ENCODE measurements around the gene TMEM232. TPM values are rescaled to one million over a fixed set of nuclear protein-coding genes. Genes with fewer than 3 reads are reported as not detected.
"Not testable (repeated sequence)": the region's sequence is repeated elsewhere in the genome, so short reads cannot be mapped to it uniquely, and the experiment has no call there.

TMEM232 gene
- total and polyA plus RNA-seq, 7 experiments from 2014 or later = 0.43 to 3.0 (median 1.8) TPM

DNA sequence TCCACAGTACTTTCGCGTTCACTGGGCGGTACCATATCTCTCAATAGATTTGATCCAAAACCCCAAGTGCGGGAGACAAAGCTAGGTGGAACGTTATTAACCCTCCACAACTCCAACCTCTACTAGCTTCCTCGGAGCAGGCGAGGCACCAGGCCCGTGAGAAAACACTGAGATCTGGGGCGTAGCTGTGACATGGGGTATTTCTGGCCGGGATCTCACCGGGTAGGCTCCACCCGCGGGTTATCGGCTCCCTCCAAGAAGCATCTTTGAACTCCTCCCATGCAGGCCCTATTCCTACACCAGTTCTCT is 12.0 kb upstream of the TMEM232 start:
- intact Hi-C loops (cut with micrococcal nuclease) = loop anchor here (1.0 to 10.0 kb wide), 18 partner anchors 12 to 1990 kb away; partner anchors contain the start of genes NREP (in 2 of the 2), STARD4 (in 2 of the 2), TMEM232 (in 2 of the 2) and MAN2A1 (in 1 of the 2)

DNA sequence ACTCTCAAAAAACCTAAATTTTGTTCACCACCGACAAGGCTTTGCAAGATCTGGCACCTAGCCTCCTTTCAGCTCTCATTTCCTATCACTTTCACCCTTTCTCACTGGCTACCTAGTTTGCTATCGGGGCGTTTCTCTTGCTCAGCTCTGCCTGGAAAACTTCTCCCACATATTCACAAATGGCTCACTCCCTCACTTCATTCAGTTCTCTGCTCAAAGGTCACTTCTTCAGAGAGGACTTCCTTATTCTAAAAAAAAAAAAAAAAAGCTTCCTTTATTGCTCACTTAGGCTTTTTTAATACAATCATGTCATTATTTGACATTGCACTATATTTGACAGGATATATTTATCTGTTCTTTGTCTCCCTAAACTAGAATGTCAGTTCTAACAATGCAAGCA is 10.3 kb upstream of the TMEM232 start:
- no peaks in the 10 kb centered on the region for H3K27me3 ChIP-seq (ENCODE audit: control insufficient read depth in 2 of 2, insufficient read depth in 2 of 2, low read length in 2 of 2)
- H3K27ac ChIP-seq (ENCODE audit: low read depth, low read length) = no peak overlapping the region
- peaks cover 11 to 38% (median 28%) of the 10 kb centered on the region in 7 donors for H3K4me1 Mint-ChIP-seq
- peak overlapping the region in 1 of 10 donors; percentile 3 for H3K4me3 Mint-ChIP-seq
- peaks cover 0 to 5% (median 0%) of the 10 kb centered on the region in 11 donors for H3K9me3 Mint-ChIP-seq
- peaks cover 10 to 30% (median 20%) of the 10 kb centered on the region in 5 donors for H3K27me3 Mint-ChIP-seq
- ChIA-PET POLR2A (no interaction called here), CTCF (no interaction called here)
- no peak for ATAC-seq
- H3K9me3 ChIP-seq (ENCODE audit: control insufficient read depth in 2 of 3, low read length in 3 of 3) = no peaks in the 10 kb centered on the region
- peaks cover 0 to 9% (median 3%) of the 10 kb centered on the region in 5 donors for H3K36me3 Mint-ChIP-seq
- peaks cover 4 to 15% of the 10 kb centered on the region in 2 donors for H3K4me1 ChIP-seq (ENCODE audit: control insufficient read depth in 2 of 2, insufficient read depth in 2 of 2, low read length in 2 of 2)
- intact Hi-C loops (cut with micrococcal nuclease) = loop anchor here (5.0 to 10.0 kb wide), 9 partner anchors 491 to 1971 kb away; partner anchors contain the start of genes NREP (in 2 of the 2) and STARD4 (in 2 of the 2)
- no peak overlapping the region for H3K4me3 ChIP-seq (ENCODE audit: low read length)
- no peak overlapping the region for H3K27ac Mint-ChIP-seq
- peaks cover 0 to 5% (median 0%) of the 10 kb centered on the region in 3 experiments for H3K36me3 ChIP-seq (ENCODE audit: control insufficient read depth in 2 of 3, insufficient read depth in 3 of 3, low read length in 3 of 3)
- no peak for DNase-seq

More for the DNA sequence above, 12.0 kb upstream of the TMEM232 start:
- ChIA-PET POLR2A (interaction anchor here (1.3 to 1.8 kb wide), 2 partner anchors 12 to 354 kb away, joined by 4 to 7 read pairs; partner anchors contain the start of genes TMEM232 and WDR36), CTCF (interaction anchor here (0.9 kb wide), 1 partner anchor 16 kb away, joined by 3 read pairs; no protein-coding TSS in a partner anchor)
- peaks cover 4 to 15% of the 10 kb centered on the region in 2 donors for H3K4me1 ChIP-seq (ENCODE audit: control insufficient read depth in 2 of 2, insufficient read depth in 2 of 2, low read length in 2 of 2)
- Mint-ChIP-seq H3K4me1 (peaks cover 14 to 45% (median 34%) of the 10 kb centered on the region in 7 donors), H3K9me3 (peaks cover 0 to 2% (median 0%) of the 10 kb centered on the region in 11 donors), H3K27ac (peak overlapping the region; percentile 91 to 100 (median 96)), H3K27me3 (peaks cover 6 to 22% (median 6%) of the 10 kb centered on the region in 5 donors), H3K36me3 (peaks cover 0 to 5% (median 0%) of the 10 kb centered on the region in 5 donors), H3K4me3 (peak overlapping the region; percentile 90 to 100 (median 96))
- peaks cover 0 to 5% (median 0%) of the 10 kb centered on the region in 3 experiments for H3K36me3 ChIP-seq (ENCODE audit: control insufficient read depth in 2 of 3, insufficient read depth in 3 of 3, low read length in 3 of 3)
- H3K9me3 ChIP-seq (ENCODE audit: control insufficient read depth in 2 of 3, low read length in 3 of 3) = no peaks in the 10 kb centered on the region
- DNase-seq (peak in 1 of 9 donors; percentile 74), ATAC-seq (peak; percentile 85)
- peak overlapping the region; percentile 96 for H3K4me3 ChIP-seq (ENCODE audit: low read length)
- H3K27ac ChIP-seq (ENCODE audit: low read depth, low read length) = peak overlapping the region; percentile 86
- H3K27me3 ChIP-seq (ENCODE audit: control insufficient read depth in 2 of 2, insufficient read depth in 2 of 2, low read length in 2 of 2) = no peaks in the 10 kb centered on the region

DNA sequence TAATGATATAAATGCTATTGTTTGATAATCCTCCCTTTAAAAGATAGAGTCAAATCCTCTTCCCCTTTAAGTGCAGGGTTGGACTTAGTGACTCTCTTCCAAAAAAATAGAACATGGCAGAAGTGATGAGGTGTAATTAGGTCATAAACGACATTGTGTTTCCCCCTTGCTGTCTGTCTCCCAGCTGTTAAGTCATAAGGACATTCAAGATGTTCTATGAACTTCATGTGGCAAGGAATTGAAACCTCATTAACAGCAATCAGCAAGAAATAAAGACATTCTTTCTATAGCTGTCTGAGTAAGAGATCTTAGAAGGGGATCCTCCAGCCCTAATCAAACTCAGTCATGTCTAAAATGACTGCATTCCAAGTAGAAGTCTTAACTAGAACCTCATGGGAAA is 9.1 kb upstream of the TMEM232 start:
- Histone ChIP-seq H3K27ac (ENCODE audit: low read depth, low read length) (no peak overlapping the region), H3K36me3 (ENCODE audit: control insufficient read depth in 2 of 3, insufficient read depth in 3 of 3, low read length in 3 of 3) (peaks cover 0 to 5% (median 0%) of the 10 kb centered on the region in 3 experiments), H3K4me3 (ENCODE audit: low read length) (no peak overlapping the region), H3K4me1 (ENCODE audit: control insufficient read depth in 2 of 2, insufficient read depth in 2 of 2, low read length in 2 of 2) (peaks cover 4 to 15% of the 10 kb centered on the region in 2 donors), H3K27me3 (ENCODE audit: control insufficient read depth in 2 of 2, insufficient read depth in 2 of 2, low read length in 2 of 2) (no peaks in the 10 kb centered on the region), H3K9me3 (ENCODE audit: control insufficient read depth in 2 of 3, low read length in 3 of 3) (no peaks in the 10 kb centered on the region)
- peaks cover 0 to 5% (median 0%) of the 10 kb centered on the region in 11 donors for H3K9me3 Mint-ChIP-seq
- peaks cover 0 to 10% (median 3%) of the 10 kb centered on the region in 5 donors for H3K36me3 Mint-ChIP-seq
- no peak overlapping the region for H3K27ac Mint-ChIP-seq
- H3K27me3 Mint-ChIP-seq = peaks cover 10 to 32% (median 21%) of the 10 kb centered on the region in 5 donors
- ATAC-seq (no peak), DNase-seq (no peak)
- POLR2A ChIA-PET = no interaction called here
- H3K4me3 Mint-ChIP-seq = no peak overlapping the region
- CTCF ChIA-PET = interaction anchor here (0.6 kb wide), 1 partner anchor 1103 kb away, joined by 3 read pairs; no protein-coding TSS in a partner anchor
- peaks cover 9 to 26% (median 20%) of the 10 kb centered on the region in 7 donors for H3K4me1 Mint-ChIP-seq
- intact Hi-C loops (cut with micrococcal nuclease) = loop anchor here (5.0 to 10.0 kb wide), 9 partner anchors 492 to 1972 kb away; partner anchors contain the start of genes NREP (in 2 of the 2) and STARD4 (in 2 of the 2)

DNA sequence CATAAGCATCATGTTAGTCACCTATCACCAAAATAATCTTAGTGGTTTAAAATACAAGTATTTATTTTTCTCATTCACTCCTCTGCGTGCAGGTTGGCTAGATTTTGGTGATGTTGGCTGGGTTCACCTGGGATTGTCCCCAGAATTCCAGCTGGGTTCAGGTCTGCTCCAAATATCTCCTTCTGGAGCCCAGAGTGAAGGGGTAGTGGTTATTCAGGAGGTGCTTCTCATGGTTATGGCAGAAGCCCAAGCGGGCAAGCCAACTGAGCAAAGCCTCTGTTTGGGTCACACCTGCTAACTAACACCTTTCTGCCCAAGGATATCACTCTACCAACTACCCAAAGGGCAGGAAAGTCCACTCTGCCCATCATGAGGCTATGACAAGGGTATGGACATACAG is 7.6 kb upstream of the TMEM232 start:
- no peak overlapping the region for H3K27ac Mint-ChIP-seq
- Histone ChIP-seq H3K4me3 (ENCODE audit: low read length) (no peak overlapping the region), H3K9me3 (ENCODE audit: control insufficient read depth in 2 of 3, low read length in 3 of 3) (no peaks in the 10 kb centered on the region), H3K27me3 (ENCODE audit: control insufficient read depth in 2 of 2, insufficient read depth in 2 of 2, low read length in 2 of 2) (no peaks in the 10 kb centered on the region), H3K36me3 (ENCODE audit: control insufficient read depth in 2 of 3, insufficient read depth in 3 of 3, low read length in 3 of 3) (peaks cover 0 to 2% (median 0%) of the 10 kb centered on the region in 3 experiments), H3K4me1 (ENCODE audit: control insufficient read depth in 2 of 2, insufficient read depth in 2 of 2, low read length in 2 of 2) (peaks cover 0 to 5% of the 10 kb centered on the region in 2 donors), H3K27ac (ENCODE audit: low read depth, low read length) (no peak overlapping the region)
- H3K9me3 Mint-ChIP-seq = peaks cover 0 to 5% (median 0%) of the 10 kb centered on the region in 11 donors
- DNase-seq = no peak
- intact Hi-C loops (cut with micrococcal nuclease) = loop anchor here in 1 of 2 donors (10.0 kb wide), 2 partner anchors 501 to 879 kb away; no protein-coding TSS in a partner anchor
- no peak for ATAC-seq
- H3K4me1 Mint-ChIP-seq = peaks cover 0 to 13% (median 11%) of the 10 kb centered on the region in 7 donors
- H3K27me3 Mint-ChIP-seq = peaks cover 10 to 32% (median 21%) of the 10 kb centered on the region in 5 donors
- peaks cover 0 to 10% (median 0%) of the 10 kb centered on the region in 5 donors for H3K36me3 Mint-ChIP-seq
- no peak overlapping the region for H3K4me3 Mint-ChIP-seq
- POLR2A ChIA-PET = no interaction called here
- CTCF ChIA-PET = no interaction called here

DNA sequence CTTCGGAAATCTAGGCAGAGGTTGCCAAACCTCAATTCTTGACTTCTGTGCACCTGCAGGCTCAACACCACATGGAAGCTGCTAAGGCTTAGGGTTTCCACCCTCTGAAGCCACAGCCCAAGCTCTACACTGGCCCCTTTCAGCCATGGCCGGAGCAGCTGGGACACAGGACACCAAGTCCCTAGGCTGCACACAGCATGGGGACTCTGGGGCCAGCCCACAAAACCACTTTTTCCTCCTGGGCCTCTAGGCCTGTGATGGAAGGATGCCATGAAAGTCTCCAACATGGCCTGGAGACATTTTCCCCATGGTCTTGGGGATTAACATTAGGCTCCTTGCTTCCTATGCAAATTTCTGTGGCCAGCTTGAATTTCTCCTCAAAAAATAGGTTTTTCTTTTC is 5.0 kb upstream of the TMEM232 start:
- H3K27me3 ChIP-seq (ENCODE audit: control insufficient read depth in 2 of 2, insufficient read depth in 2 of 2, low read length in 2 of 2); H3K36me3 Mint-ChIP-seq; H3K4me1 Mint-ChIP-seq; H3K27ac ChIP-seq (ENCODE audit: low read depth, low read length); H3K9me3 ChIP-seq (ENCODE audit: control insufficient read depth in 2 of 3, low read length in 3 of 3); H3K9me3 Mint-ChIP-seq; DNase-seq; CTCF ChIA-PET; H3K4me3 ChIP-seq (ENCODE audit: low read length); POLR2A ChIA-PET; H3K4me3 Mint-ChIP-seq; H3K27ac Mint-ChIP-seq; ATAC-seq; H3K4me1 ChIP-seq (ENCODE audit: control insufficient read depth in 2 of 2, insufficient read depth in 2 of 2, low read length in 2 of 2); H3K36me3 ChIP-seq (ENCODE audit: control insufficient read depth in 2 of 3, insufficient read depth in 3 of 3, low read length in 3 of 3): not testable (repeated sequence)
- H3K27me3 Mint-ChIP-seq = peaks cover 5 to 28% (median 16%) of the 10 kb centered on the region in 5 donors
- intact Hi-C loops (cut with micrococcal nuclease) = loop anchor here in 1 of 2 donors (10.0 kb wide), 2 partner anchors 503 to 877 kb away; no protein-coding TSS in a partner anchor

DNA sequence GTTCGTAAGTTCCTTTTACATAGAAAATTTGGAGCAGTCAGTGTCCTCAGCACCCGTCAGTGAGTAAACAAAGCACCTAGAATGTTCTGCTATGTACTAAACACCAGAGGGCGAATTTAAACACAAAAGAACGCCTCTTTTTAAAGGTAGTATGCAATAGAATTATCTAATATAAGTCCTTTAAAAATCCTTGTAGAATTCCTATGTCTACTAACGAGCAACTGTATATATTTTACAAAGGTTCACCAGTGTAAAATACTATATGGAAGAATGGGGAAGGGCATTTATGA is 499 bp upstream of the TMEM232 start:
- ATAC-seq = peak; percentile 74
- Mint-ChIP-seq H3K27ac (peak overlapping the region in 6 of 9 donors; percentile 31 to 79 (median 68)), H3K4me3 (peak overlapping the region; percentile 73 to 97 (median 86)), H3K27me3 (peaks cover 0 to 6% (median 3%) of the 10 kb centered on the region in 5 donors), H3K9me3 (no peaks in the 10 kb centered on the region), H3K36me3 (peaks cover 0 to 2% (median 0%) of the 10 kb centered on the region in 5 donors), H3K4me1 (peaks cover 0 to 8% (median 0%) of the 10 kb centered on the region in 7 donors)
- no peak for DNase-seq
- POLR2A ChIA-PET = interaction anchor here (1.6 kb wide), 1 partner anchor 11 kb away, joined by 7 read pairs; the partner anchor contains the start of gene SLC25A46
- Histone ChIP-seq H3K4me1 (ENCODE audit: control insufficient read depth in 2 of 2, insufficient read depth in 2 of 2, low read length in 2 of 2) (no peaks in the 10 kb centered on the region), H3K4me3 (ENCODE audit: low read length) (peak overlapping the region; percentile 59), H3K36me3 (ENCODE audit: control insufficient read depth in 2 of 3, insufficient read depth in 3 of 3, low read length in 3 of 3) (no peaks in the 10 kb centered on the region), H3K27ac (ENCODE audit: low read depth, low read length) (peak overlapping the region; percentile 37), H3K27me3 (ENCODE audit: control insufficient read depth in 2 of 2, insufficient read depth in 2 of 2, low read length in 2 of 2) (no peaks in the 10 kb centered on the region), H3K9me3 (ENCODE audit: control insufficient read depth in 2 of 3, low read length in 3 of 3) (no peaks in the 10 kb centered on the region)
- CTCF ChIA-PET = no interaction called here
- intact Hi-C loops (cut with micrococcal nuclease) = loop anchor here in 1 of 2 donors (2.0 to 10.0 kb wide), 3 partner anchors 366 to 1978 kb away; partner anchors contain the start of gene WDR36

All from naive thymus-derived CD4-positive, alpha-beta T cell (primary cell).